ENCODE results near the gene S100A12. TPM values are rescaled to one million over a fixed set of nuclear protein-coding genes. Genes with fewer than 3 reads are reported as not detected.
A peak's percentile ranks its signal among the peaks of the same experiment; 100 is the strongest.

S100A12 gene
- total and polyA plus RNA-seq, 9 of the 15 experiments (the other 6 are each of a cell fraction or from before 2014, with no cell fraction given): not detected

- TF ChIP-seq, protein P1, sequence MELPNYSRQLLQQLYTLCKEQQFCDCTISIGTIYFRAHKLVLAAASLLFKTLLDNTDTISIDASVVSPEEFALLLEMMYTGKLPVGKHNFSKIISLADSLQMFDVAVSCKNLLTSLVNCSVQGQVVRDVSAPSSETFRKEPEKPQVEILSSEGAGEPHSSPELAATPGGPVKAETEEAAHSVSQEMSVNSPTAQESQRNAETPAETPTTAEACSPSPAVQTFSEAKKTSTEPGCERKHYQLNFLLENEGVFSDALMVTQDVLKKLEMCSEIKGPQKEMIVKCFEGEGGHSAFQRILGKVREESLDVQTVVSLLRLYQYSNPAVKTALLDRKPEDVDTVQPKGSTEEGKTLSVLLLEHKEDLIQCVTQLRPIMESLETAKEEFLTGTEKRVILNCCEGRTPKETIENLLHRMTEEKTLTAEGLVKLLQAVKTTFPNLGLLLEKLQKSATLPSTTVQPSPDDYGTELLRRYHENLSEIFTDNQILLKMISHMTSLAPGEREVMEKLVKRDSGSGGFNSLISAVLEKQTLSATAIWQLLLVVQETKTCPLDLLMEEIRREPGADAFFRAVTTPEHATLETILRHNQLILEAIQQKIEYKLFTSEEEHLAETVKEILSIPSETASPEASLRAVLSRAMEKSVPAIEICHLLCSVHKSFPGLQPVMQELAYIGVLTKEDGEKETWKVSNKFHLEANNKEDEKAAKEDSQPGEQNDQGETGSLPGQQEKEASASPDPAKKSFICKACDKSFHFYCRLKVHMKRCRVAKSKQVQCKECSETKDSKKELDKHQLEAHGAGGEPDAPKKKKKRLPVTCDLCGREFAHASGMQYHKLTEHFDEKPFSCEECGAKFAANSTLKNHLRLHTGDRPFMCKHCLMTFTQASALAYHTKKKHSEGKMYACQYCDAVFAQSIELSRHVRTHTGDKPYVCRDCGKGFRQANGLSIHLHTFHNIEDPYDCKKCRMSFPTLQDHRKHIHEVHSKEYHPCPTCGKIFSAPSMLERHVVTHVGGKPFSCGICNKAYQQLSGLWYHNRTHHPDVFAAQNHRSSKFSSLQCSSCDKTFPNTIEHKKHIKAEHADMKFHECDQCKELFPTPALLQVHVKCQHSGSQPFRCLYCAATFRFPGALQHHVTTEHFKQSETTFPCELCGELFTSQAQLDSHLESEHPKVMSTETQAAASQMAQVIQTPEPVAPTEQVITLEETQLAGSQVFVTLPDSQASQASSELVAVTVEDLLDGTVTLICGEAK (IDR thresholded peaks at IDR 0.05): 0 out of 2 replicates have a peak, but pooled peaks have one; percentile 31
- TF ChIP-seq, protein P1 (CRISPR knock-in tag; IDR thresholded peaks at IDR 0.05): no peak
- TF ChIP-seq SMARCA5 (IDR thresholded peaks at IDR 0.05) (peak; percentile 66; the same call in 1 of the 2 replicates), HDAC1 (IDR thresholded peaks at IDR 0.05) (peak; percentile 90 to 99; a peak in 2 of 4 replicates), ZNF175 (CRISPR knock-in tag; IDR thresholded peaks at IDR 0.05; ENCODE audit: low read depth) (peak; percentile 99), ZNF644 (tag; IDR thresholded peaks at IDR 0.05; ENCODE audit: low read depth) (peak; percentile 99), NR4A1 (CRISPR knock-in tag; IDR thresholded peaks at IDR 0.05) (peak; percentile 77; the same call in 1 of the 2 replicates), NR4A1 (tag; IDR thresholded peaks at IDR 0.05) (peak; percentile 98), MLLT1 (IDR thresholded peaks at IDR 0.05) (peak; percentile 51 to 88; a peak in 2 of 4 replicates), SMAD4 (CRISPR knock-in tag; conservative IDR thresholded peaks at IDR 0.05) (peak; percentile 100), ZNF445 (CRISPR knock-in tag; IDR thresholded peaks at IDR 0.05; ENCODE audit: low read depth) (0 out of 2 replicates have a peak, but pooled peaks have one; percentile 46), CREB1 (IDR thresholded peaks at IDR 0.05) (peak; percentile 80), CREB1 (CRISPR knock-in tag; IDR thresholded peaks at IDR 0.05) (no peak; the same call in 1 of the 2 replicates), THRAP3 (IDR thresholded peaks at IDR 0.05; ENCODE audit: borderline replicate concordance) (no peak), PTBP1 (IDR thresholded peaks at IDR 0.05; ENCODE audit: low read depth, low read length) (peak; percentile 56; the same call in 1 of the 2 replicates), MTA2 (IDR thresholded peaks at IDR 0.05; ENCODE audit: low read depth) (peak; percentile 100), HLTF (IDR thresholded peaks at IDR 0.05) (peak; percentile 99)
Measured at GRCh38 chr1:153343811-153344717, 31.4 kb downstream of the S100A12 start (continued).
